Activated naive CD4-positive, alpha-beta T cell treated with anti-CD3 and anti-CD28 coated beads for 36 hours (primary cell): ENCODE results near the gene EVL. TPM values are rescaled to one million over a fixed set of nuclear protein-coding genes. Genes with fewer than 3 reads are reported as not detected.

Source experiments
- CTCF ChIA-PET: fragments of 350-600 bp; sonication (Branson Sonifier 250); formaldehyde crosslinking; loops from one replicate; lab custom pipeline; 2021; ENCODE audit warnings: antibody characterized with exemption; lab: Charles Lee
- DNase-seq: peaks from one replicate; pipeline ENCODE4 v3.0.0-alpha.2; 2020
- H3K27ac Mint-ChIP-seq: one replicate; pipeline ENCODE4 v1.8.0; 2021; ENCODE audit warnings: mild to moderate bottlenecking, mixed read lengths
- H3K27me3 Mint-ChIP-seq: one replicate; pipeline ENCODE4 v1.8.0; 2021; ENCODE audit warnings: low read depth, mixed read lengths
- H3K36me3 Mint-ChIP-seq: one replicate; pipeline ENCODE4 v1.8.0; 2021; ENCODE audit warnings: low read depth, mixed read lengths
- H3K4me1 Mint-ChIP-seq: one replicate; pipeline ENCODE4 v1.8.0; 2021; ENCODE audit warnings: low read depth, mixed read lengths
- H3K4me3 Mint-ChIP-seq: one replicate; pipeline ENCODE4 v1.8.0; 2021; ENCODE audit warnings: mild to moderate bottlenecking, moderate library complexity, mixed read lengths
- H3K9me3 Mint-ChIP-seq: one replicate; pipeline ENCODE4 v1.8.0; 2021; ENCODE audit warnings: mixed read lengths
- intact Hi-C: fragments of 100-400 bp; cut with micrococcal nuclease; formaldehyde crosslinking; loops from one replicate; pipeline ENCODE4 v1.15.1; 2023
- total RNA-seq, 2 experiments: library from RNA; stranded (reverse); gene quantifications; one replicate each; pipeline ENCODE4 v1.2.3, GENCODE V29; 2021

Gene EVL
- total RNA-seq, 2 experiments from 2014 or later = 173 to 175 TPM

DNA sequence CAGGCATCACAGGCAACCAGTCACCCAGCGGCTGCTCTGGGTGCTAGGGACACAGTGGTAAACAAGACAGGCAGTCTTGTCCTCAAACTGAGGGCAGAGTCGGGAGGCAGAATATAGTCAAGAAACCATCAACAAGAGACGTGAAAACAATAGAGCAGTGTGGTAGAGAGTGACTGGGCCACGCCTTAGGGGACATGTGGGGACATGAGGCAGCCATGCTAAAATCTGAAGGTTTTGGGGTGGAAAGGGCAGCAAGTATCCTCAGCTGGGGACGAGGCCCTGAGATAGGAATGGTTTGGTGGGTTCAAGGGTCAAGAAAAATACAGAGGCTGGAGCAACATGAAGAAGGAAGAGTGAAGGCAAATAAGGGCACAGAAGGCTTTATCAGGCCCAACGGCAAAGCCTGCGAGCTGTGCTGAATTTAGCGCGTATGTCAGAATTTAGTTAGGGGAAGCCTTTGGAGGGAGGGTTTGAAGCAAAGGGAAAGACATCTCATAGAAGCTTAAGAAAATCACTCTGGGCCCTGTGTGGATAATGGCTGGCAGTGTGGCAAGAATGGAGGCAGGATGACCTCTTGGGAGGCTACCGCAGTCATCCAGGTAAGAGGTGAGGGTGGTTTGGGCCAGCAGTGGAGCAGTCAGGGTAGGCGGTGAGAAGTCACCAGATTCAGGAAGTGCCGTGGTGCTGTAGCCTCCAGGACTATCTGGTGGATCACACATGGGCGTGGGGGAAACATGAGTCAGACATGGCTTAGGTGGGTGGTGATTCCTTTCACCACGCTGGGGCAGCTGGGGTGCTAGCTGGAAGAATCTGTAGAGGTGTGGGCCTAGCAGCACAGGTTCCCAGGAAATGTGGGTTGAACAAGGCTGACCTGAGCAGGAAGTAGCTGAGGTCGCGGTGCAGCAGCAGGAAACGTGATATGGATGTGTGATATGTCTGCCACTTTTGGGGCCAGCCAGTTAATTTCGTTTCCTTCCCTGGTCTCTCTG is 3.0 kb downstream of the EVL start:
- peak; percentile 92 for DNase-seq
- H3K27me3 Mint-ChIP-seq = no peaks in the 10 kb centered on the region
- peaks cover 19% of the 10 kb centered on the region for H3K36me3 Mint-ChIP-seq
- intact Hi-C loops = loop anchor here (1.0 to 10.0 kb wide), 8 partner anchors 11 to 1754 kb away; partner anchors contain the start of genes BCL11B and CYP46A1
- no peaks in the 10 kb centered on the region for H3K9me3 Mint-ChIP-seq
- peaks cover 74% of the 10 kb centered on the region for H3K4me1 Mint-ChIP-seq
- H3K4me3 Mint-ChIP-seq = peak overlapping the region; percentile 83
- CTCF ChIA-PET = interaction anchor here (0.6 to 34.6 kb wide), 11 partner anchors 8 to 124 kb away, joined by 3 to 932 read pairs (median 5); no protein-coding TSS in a partner anchor
- peak overlapping the region; percentile 100 for H3K27ac Mint-ChIP-seq

DNA sequence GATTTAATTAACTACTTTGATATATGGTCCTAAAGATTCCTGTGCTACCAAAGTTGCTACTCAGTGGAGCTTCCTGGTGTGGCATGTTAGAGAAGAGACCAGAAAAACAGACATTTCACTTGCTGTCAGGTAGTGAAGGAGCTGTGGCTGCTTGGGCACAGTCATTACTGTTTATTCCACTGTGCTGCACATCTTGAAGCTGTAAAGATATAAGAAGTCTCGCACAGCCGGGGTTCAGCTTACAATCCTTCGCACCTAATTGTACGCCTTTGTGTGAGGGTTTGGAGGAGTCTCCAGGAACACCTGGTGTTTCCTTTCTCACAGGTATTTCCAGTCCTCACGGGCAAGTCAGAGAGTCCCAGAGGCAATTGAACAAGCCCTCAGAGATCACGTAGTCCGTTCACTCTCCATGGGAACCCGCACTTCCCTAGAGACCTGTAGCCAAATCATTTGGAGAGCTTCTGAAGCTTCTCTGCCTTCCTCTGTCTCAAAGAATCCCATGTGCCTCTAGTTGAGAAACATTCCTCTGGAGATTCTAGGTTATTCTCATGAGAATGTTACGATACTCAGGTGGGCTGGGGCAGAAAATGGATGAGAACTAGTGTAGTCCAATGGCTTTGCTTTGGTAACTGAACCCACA is 4.1 kb downstream of the EVL start:
- CTCF ChIA-PET = interaction anchor here (0.6 to 34.6 kb wide), 8 partner anchors 8 to 123 kb away, joined by 3 to 932 read pairs (median 7); no protein-coding TSS in a partner anchor

DNA sequence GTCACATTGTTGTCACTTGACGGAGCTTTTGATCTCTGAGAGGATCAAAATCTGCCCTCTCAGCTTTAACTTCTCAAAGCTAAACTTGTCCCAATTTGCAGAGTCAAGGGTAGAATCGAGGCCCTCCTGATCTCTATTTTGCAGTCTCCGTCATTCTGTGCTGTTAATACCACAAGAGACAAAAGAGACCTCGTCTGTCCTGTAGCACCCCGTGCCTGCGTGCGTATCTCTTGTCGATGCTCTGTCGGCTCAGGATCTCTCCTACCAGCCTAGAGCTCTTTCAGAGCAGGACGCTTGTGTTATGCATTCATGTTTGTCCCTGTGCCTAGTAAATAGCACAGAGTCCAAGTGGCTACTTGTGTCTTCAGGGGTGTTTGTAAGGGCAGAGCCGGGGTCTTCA is 5.1 kb downstream of the EVL start:
- no peaks in the 10 kb centered on the region for H3K27me3 Mint-ChIP-seq
- peak overlapping the region; percentile 100 for H3K27ac Mint-ChIP-seq
- peaks cover 28% of the 10 kb centered on the region for H3K36me3 Mint-ChIP-seq
- peaks cover 72% of the 10 kb centered on the region for H3K4me1 Mint-ChIP-seq
- intact Hi-C loops = loop anchor here (10.0 kb wide), 2 partner anchors 586 to 1896 kb away; partner anchors contain the start of genes CCNK and SETD3
- DNase-seq = peak; percentile 65
- no peaks in the 10 kb centered on the region for H3K9me3 Mint-ChIP-seq
- H3K4me3 Mint-ChIP-seq = peak overlapping the region; percentile 83
- CTCF ChIA-PET = interaction anchor here (0.7 to 34.6 kb wide), 10 partner anchors 9 to 122 kb away, joined by 3 to 932 read pairs (median 8); no protein-coding TSS in a partner anchor

More for the DNA sequence above, 4.1 kb downstream of the EVL start:
- intact Hi-C loops = loop anchor here (1.0 to 10.0 kb wide), 7 partner anchors 10 to 1753 kb away; partner anchors contain the start of genes BCL11B and CYP46A1
- DNase-seq = peak; percentile 60
- Mint-ChIP-seq H3K4me3 (peak overlapping the region; percentile 83), H3K4me1 (peaks cover 72% of the 10 kb centered on the region), H3K36me3 (peaks cover 22% of the 10 kb centered on the region), H3K27me3 (no peaks in the 10 kb centered on the region), H3K9me3 (no peaks in the 10 kb centered on the region), H3K27ac (peak overlapping the region; percentile 100)

DNA sequence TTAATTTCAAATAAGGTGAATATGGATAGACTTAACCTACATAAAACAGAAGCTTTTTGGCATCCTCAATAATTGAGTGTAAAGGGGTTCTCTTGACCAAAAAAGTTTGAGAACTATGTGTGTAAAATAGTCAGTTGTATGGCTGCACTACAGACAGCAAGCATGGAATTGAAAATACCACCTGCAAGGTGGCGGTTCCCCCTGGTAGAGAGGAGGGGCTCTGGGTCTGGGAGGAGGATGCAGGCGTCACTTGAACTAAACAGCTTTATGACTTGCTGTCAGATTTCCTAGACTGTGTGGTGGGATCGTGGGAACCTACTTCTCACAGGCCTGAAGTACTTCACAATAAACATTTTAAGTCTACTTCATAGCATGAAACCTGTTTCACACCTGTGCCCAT is 6.3 kb downstream of the EVL start:
- Mint-ChIP-seq H3K9me3 (no peaks in the 10 kb centered on the region), H3K4me3 (peak overlapping the region; percentile 60), H3K27ac (peak overlapping the region; percentile 100), H3K36me3 (peaks cover 28% of the 10 kb centered on the region), H3K27me3 (no peaks in the 10 kb centered on the region), H3K4me1 (peaks cover 76% of the 10 kb centered on the region)
- peak; percentile 68 for DNase-seq
- intact Hi-C loops = loop anchor here (10.0 kb wide), 2 partner anchors 587 to 1897 kb away; partner anchors contain the start of genes CCNK and SETD3
- CTCF ChIA-PET = interaction anchor here (0.8 to 34.6 kb wide), 14 partner anchors 10 to 170 kb away, joined by 3 to 932 read pairs (median 7); no protein-coding TSS in a partner anchor

DNA sequence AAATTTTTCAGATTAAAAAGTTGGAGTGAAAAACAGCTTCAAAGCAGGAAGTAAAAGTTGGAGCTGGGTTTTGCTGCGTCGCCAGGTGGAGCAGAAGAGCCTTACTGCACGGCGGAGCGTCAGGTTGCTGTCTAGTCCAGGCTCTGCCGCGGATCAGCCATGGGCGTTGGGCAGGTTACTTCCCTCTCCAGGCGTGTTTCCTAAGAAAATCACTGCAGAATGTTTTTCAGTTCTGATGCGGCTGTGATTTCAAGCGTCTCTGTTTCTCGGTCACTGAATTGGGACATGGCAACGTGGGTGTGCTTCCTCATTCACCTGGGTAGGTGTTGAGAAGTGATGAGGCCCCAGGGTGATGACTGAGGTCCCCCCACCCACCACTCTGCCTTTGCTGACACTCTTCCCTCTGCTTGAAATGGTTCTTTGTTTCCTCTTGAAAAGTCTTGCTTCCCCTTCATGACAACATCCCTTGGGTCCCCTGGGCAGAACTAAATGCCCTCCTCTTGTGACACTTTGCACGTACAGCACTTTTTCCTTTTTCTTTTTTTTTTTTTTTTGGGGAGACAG is 7.6 kb downstream of the EVL start:
- H3K9me3 Mint-ChIP-seq = no peaks in the 10 kb centered on the region
- intact Hi-C loops = loop anchor here (1.0 to 10.0 kb wide), 6 partner anchors 8 to 1898 kb away; partner anchors contain the start of genes CCNK and SETD3
- peak overlapping the region; percentile 96 for H3K27ac Mint-ChIP-seq
- CTCF ChIA-PET = interaction anchor here (1.0 to 34.6 kb wide), 10 partner anchors 10 to 120 kb away, joined by 3 to 932 read pairs (median 11); no protein-coding TSS in a partner anchor
- H3K27me3 Mint-ChIP-seq = no peaks in the 10 kb centered on the region
- H3K36me3 Mint-ChIP-seq = peaks cover 22% of the 10 kb centered on the region
- peak overlapping the region; percentile 74 for H3K4me3 Mint-ChIP-seq
- peak; percentile 83 for DNase-seq
- peaks cover 83% of the 10 kb centered on the region for H3K4me1 Mint-ChIP-seq

DNA sequence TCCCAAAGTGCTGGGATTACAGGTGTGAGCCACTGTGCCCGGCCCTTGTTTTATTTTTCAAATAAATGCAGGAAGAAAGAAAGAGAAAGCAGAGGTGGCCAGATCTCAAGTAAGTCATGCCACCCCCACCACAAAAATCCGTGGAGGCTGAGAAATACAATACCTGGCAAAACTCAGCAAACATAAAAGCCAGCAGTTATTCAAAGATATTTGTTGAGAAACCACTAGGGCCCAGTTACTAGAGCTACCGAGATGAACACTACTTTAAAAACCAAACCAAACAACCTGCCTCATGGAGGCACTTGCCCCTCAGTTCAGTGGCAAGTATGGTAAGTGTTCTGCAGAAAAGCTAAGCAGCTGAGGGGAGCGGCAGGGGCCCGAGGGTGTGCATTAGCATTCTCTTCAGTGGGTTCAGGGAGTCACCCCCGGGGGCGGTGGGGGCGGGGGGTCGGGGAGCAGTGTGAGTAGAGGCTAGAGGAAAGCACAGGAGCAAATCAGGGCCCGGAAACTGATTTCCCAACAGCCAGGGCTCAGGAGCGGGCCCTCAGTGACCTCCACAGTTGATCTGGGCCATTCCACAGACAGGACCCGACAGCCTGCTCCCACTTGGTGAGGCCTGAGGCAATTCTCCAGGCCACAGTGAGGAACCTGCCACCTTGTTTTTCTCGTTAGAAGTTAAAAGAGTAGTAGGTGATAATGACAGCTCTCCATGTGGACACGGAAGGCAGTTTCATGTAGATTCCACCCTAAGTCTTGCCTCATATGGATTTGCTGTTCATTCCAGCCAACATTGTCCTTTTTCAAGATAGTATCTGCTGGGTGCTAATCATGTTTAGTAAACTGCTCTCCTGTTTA is 8.6 kb downstream of the EVL start:
- Mint-ChIP-seq H3K27me3 (no peaks in the 10 kb centered on the region), H3K4me1 (peaks cover 84% of the 10 kb centered on the region), H3K27ac (peak overlapping the region; percentile 96), H3K4me3 (peak overlapping the region; percentile 74), H3K36me3 (peaks cover 18% of the 10 kb centered on the region), H3K9me3 (no peaks in the 10 kb centered on the region)
- DNase-seq = no peak
- intact Hi-C loops = loop anchor here (1.0 to 10.0 kb wide), 4 partner anchors 7 to 1899 kb away; partner anchors contain the start of genes CCNK and SETD3
- CTCF ChIA-PET = interaction anchor here (0.7 to 34.6 kb wide), 6 partner anchors 9 to 119 kb away, joined by 3 to 932 read pairs (median 5); partner anchors contain the start of gene EVL

DNA sequence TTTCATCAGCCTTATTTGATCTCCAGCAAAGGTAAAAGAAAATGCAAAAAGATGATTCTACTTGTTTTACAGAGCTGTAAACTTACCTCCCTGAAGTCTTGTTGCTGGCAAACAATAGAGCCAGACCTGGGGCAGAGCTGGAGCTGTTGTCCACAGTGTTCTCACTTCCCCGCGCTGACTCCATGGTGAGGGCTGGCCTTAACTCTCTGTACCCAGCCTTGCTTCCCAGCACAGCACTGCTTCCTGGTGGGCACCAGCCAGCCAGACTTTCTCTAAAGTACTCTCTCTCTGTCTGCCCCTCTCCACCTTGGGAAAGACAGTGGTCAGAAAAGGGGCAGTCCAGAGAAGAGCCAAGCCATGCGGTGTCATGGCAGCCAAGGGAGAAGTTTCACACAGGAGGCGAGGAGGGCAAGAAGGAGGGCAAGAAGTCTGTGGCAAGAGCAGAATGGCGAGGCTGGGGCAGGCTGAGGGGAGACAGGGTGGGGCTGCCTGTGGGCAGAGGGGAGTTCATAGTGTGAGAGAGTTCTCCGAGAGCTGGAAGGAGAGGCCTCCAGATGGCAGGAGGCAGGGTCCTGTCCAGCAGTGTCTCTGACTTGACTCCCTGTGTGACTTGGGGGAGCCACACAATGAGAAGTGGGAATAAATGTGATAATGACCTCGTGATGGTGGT is 9.3 kb downstream of the EVL start:
- no peak for DNase-seq
- H3K27ac Mint-ChIP-seq = peak overlapping the region; percentile 96
- intact Hi-C loops = loop anchor here (10.0 kb wide), 2 partner anchors 590 to 1900 kb away; partner anchors contain the start of genes CCNK and SETD3
- peaks cover 21% of the 10 kb centered on the region for H3K36me3 Mint-ChIP-seq
- CTCF ChIA-PET = interaction anchor here (0.8 to 34.6 kb wide), 7 partner anchors 8 to 119 kb away, joined by 3 to 932 read pairs (median 6); partner anchors contain the start of gene EVL
- no peaks in the 10 kb centered on the region for H3K27me3 Mint-ChIP-seq
- H3K4me3 Mint-ChIP-seq = peak overlapping the region; percentile 57
- H3K4me1 Mint-ChIP-seq = peaks cover 87% of the 10 kb centered on the region
- H3K9me3 Mint-ChIP-seq = no peaks in the 10 kb centered on the region

DNA sequence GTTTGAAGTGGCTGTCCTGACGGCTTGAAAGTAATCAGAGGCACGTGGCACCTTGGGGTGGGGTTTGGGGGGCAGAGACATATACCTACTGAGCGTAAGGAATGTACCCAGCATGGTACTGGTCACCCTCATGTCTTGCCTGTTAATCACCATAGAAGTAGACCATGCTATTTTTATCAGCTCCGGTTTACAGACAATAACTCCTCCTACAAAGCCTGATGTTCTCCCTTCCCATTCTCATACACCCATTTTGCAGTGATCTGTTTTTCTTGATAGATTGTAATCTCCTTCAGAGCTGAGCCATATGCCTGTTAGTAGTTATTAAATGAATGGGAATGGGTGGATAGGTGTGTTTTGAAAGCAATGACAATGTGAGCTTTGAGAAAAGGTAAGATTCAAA is 10.5 kb downstream of the EVL start:
- Mint-ChIP-seq H3K9me3 (no peaks in the 10 kb centered on the region), H3K27me3 (no peaks in the 10 kb centered on the region), H3K36me3 (peaks cover 24% of the 10 kb centered on the region), H3K27ac (peak overlapping the region; percentile 96), H3K4me3 (peak overlapping the region; percentile 28), H3K4me1 (peaks cover 90% of the 10 kb centered on the region)
- CTCF ChIA-PET = interaction anchor here (0.6 to 34.6 kb wide), 10 partner anchors 7 to 140 kb away, joined by 3 to 932 read pairs (median 3); partner anchors contain the start of gene EVL
- no peak for DNase-seq
- intact Hi-C loops = loop anchor here (10.0 kb wide), 2 partner anchors 591 to 1901 kb away; partner anchors contain the start of genes CCNK and SETD3

DNA sequence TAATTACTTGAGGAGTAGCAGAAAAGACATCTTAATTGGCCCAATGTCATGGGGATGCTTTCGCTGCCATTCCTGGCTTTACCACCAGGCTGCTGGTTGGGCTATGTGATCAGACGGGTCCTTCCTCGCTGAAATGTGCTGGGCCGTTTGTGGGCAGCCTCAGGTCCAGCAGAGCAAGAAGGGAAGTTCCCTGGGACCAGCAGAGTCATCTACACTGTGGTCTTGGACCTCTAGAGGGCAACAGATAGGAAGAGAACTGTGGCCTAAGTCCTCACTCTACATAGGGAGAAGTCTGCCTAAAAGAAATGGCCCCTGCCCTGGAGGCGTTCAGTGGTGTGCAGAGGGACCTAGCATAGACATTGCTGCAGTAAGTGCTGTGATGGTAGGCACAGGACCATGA is 10.9 kb downstream of the EVL start:
- H3K36me3 Mint-ChIP-seq = peaks cover 23% of the 10 kb centered on the region
- peaks cover 88% of the 10 kb centered on the region for H3K4me1 Mint-ChIP-seq
- peak; percentile 71 for DNase-seq
- peak overlapping the region; percentile 96 for H3K27ac Mint-ChIP-seq
- H3K9me3 Mint-ChIP-seq = no peaks in the 10 kb centered on the region
- CTCF ChIA-PET = interaction anchor here (0.6 to 34.6 kb wide), 8 partner anchors 7 to 140 kb away, joined by 3 to 932 read pairs (median 4); partner anchors contain the start of gene EVL
- peak overlapping the region; percentile 28 for H3K4me3 Mint-ChIP-seq
- intact Hi-C loops = loop anchor here (10.0 kb wide), 2 partner anchors 591 to 1901 kb away; partner anchors contain the start of genes CCNK and SETD3
- H3K27me3 Mint-ChIP-seq = no peaks in the 10 kb centered on the region

DNA sequence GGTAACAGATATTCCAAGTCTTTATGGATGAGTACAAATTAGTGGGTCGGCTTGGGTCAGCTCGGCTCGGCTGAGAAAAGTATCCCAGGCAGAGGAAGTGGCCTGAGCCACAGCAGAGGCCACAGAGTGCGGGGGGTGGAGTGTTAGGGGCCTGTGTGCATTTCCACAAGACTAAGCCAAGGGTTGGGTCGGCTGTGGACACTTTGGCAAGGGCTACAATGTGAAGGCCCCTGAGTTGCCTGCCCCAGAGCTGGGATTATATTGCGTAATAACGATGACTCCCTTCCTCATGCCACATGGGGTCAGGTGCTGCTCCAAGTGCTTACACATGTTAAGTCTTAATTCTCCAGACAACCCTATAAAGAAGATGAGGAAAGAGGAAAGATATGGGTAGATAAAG is 11.4 kb downstream of the EVL start:
- Mint-ChIP-seq H3K4me3 (peak overlapping the region; percentile 28), H3K4me1 (peaks cover 88% of the 10 kb centered on the region), H3K9me3 (no peaks in the 10 kb centered on the region), H3K27ac (peak overlapping the region; percentile 96), H3K36me3 (peaks cover 23% of the 10 kb centered on the region), H3K27me3 (no peaks in the 10 kb centered on the region)
- DNase-seq = no peak
- CTCF ChIA-PET = interaction anchor here (1.0 to 34.6 kb wide), 5 partner anchors 10 to 116 kb away, joined by 3 to 932 read pairs (median 6); partner anchors contain the start of gene EVL
- intact Hi-C loops = loop anchor here (10.0 kb wide), 2 partner anchors 592 to 1902 kb away; partner anchors contain the start of genes CCNK and SETD3
